Transverse colon (tissue), 3 donors: ENCODE results near the gene DCST1.

Experiments
- POLR2A ChIP-seq: fragments of 450-650 bp; IDR thresholded peaks from one replicate; pipeline ENCODE4 v1.6.1; 2016; ENCODE audit warnings: antibody characterized with exemption, mild to moderate bottlenecking, moderate library complexity
- TF ChIP-seq, protein P1 (sequence below), 5 experiments: fragments of 200-600 bp in 3 of 5; fragments of 450-650 bp in 2 of 5; sonication (generic) in 3 of 5; IDR thresholded peaks; 1 replicate in 2 of 5; 2 replicates in 3 of 5; pipeline ENCODE4 v1.5.1; 2016 to 2017; ENCODE audit warnings: antibody characterized with exemption in 5 of 5, inconsistent platforms in 3 of 5, mild to moderate bottlenecking in 2 of 5, moderate library complexity in 1 of 5

DNA sequence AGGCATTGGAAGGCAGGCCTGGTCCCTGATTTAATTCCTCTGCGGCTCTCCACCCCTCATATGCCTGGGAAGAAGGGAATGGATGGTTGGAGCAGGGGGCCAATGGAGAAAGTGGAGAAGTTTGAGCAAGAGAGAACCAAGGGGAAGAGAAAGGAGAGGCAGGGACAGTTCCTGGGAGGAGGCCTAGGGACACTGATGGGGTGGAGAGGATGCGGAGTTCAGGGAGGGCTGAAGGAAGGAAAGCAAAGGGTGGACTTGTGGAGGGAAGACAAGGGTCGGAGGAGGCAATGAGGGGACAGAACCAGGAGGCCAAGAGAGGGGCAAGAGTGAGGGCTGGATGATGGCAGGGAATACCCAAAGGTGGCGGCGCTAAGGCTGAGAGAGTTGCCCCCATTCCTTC lies 23.9 kb upstream of the DCST1 start:
- TF ChIP-seq, protein P1, sequence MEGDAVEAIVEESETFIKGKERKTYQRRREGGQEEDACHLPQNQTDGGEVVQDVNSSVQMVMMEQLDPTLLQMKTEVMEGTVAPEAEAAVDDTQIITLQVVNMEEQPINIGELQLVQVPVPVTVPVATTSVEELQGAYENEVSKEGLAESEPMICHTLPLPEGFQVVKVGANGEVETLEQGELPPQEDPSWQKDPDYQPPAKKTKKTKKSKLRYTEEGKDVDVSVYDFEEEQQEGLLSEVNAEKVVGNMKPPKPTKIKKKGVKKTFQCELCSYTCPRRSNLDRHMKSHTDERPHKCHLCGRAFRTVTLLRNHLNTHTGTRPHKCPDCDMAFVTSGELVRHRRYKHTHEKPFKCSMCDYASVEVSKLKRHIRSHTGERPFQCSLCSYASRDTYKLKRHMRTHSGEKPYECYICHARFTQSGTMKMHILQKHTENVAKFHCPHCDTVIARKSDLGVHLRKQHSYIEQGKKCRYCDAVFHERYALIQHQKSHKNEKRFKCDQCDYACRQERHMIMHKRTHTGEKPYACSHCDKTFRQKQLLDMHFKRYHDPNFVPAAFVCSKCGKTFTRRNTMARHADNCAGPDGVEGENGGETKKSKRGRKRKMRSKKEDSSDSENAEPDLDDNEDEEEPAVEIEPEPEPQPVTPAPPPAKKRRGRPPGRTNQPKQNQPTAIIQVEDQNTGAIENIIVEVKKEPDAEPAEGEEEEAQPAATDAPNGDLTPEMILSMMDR (IDR thresholded peaks at IDR 0.05), result no peak
- TF ChIP-seq POLR2A, result no peak
